Osteoblast (primary cell): Measurements from ENCODE around the gene ZC3HAV1. TPM values are rescaled to one million over a fixed set of nuclear protein-coding genes. Genes with fewer than 3 reads are reported as not detected.

Experiments used
- DNase-seq: peaks from one replicate; pipeline ENCODE4 v3.0.0; 2011; ENCODE audit warnings: low spot score, mixed read lengths; ENCODE audit not compliant: insufficient read length; ENCODE audit errors: missing footprints
- H2AFZ ChIP-seq: 2 replicates; pipeline ENCODE4 v1.6.0; 2011; ENCODE audit warnings: mild to moderate bottlenecking, low read length
- H3K27ac ChIP-seq: 2 replicates; pipeline ENCODE4 v1.5.1; 2011; ENCODE audit warnings: mild to moderate bottlenecking, low read depth, low read length, moderate library complexity
- H3K27me3 ChIP-seq: 2 replicates; pipeline ENCODE4 v1.6.0; 2012; ENCODE audit warnings: mild to moderate bottlenecking, control low read depth, inconsistent platforms, low read length, moderate library complexity; ENCODE audit not compliant: insufficient read depth
- H3K36me3 ChIP-seq: 2 replicates; pipeline ENCODE4 v1.5.1; 2011; ENCODE audit warnings: mild to moderate bottlenecking, low read length, control low read depth, moderate library complexity; ENCODE audit not compliant: insufficient read depth
- H3K4me1 ChIP-seq: 2 replicates; pipeline ENCODE4 v1.5.1; 2011; ENCODE audit warnings: mild to moderate bottlenecking, low read length, control low read depth, moderate library complexity; ENCODE audit not compliant: insufficient read depth
- H3K4me2 ChIP-seq: 2 replicates; pipeline ENCODE4 v1.6.0; 2011; ENCODE audit warnings: mild to moderate bottlenecking, low read length; ENCODE audit not compliant: insufficient read depth
- H3K4me3 ChIP-seq: fragments of 200-600 bp; sonication (generic); 3 replicates; pipeline ENCODE4 v1.5.1; 2012; ENCODE audit warnings: mild to moderate bottlenecking, low read length, inconsistent platforms; ENCODE audit not compliant: insufficient read depth
- H3K79me2 ChIP-seq: 2 replicates; pipeline ENCODE4 v1.6.0; 2012; ENCODE audit warnings: mild to moderate bottlenecking, low read length, control low read depth, inconsistent platforms; ENCODE audit not compliant: insufficient read depth
- H3K9me3 ChIP-seq: 2 replicates; pipeline ENCODE4 v1.5.1; 2011; ENCODE audit warnings: low read depth, low read length, control low read depth
- H4K20me1 ChIP-seq: 2 replicates; pipeline ENCODE4 v1.6.0; 2012; ENCODE audit warnings: mild to moderate bottlenecking, low read length, control low read depth; ENCODE audit not compliant: insufficient read depth
- total RNA-seq: library from RNA; depleted of rRNA; stranded (reverse); fragments of >200 nt; gene quantifications from 2 replicates; pipeline ENCODE4 v1.2.3, GENCODE V29; 2012
- TF ChIP-seq, protein P1 (sequence below): IDR thresholded peaks from 2 replicates; pipeline ENCODE4 v1.5.1; 2011; ENCODE audit warnings: mild to moderate bottlenecking, low read depth, low read length, moderate library complexity; ENCODE audit errors: extremely low read depth

ZC3HAV1 gene
- total RNA-seq, 1 donor: 44.5 TPM

DNA sequence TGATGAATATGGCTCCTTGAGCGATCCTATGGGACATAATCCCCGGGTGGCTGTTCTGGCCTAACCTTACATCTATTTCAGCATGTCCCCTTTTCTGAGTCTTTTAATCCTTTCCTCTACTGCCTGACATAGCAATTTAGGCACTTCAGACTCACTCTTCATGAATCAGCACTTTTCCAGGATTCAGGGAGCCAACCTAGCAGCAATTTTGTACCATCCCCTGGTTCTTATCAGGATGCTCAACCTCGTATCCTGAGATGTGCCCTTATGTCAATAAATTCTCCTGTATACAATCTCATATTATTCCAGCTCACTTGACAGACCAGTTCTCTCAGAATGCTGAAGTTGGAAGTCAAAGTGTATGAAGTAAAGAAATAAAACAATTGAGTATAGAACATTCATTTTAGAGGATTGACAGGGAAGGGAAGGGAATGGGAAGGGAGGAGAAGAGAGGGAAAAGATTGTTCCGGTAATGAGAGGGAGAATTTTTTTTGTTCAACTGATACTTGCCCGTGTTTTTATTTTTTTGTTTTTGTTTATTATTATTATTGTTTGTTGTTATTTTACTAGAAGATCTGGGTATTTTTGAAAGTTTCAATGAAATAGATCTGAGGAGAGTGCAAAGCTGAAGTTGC is 8.2 kb upstream of the ZC3HAV1 start:
- TF ChIP-seq, protein P1, sequence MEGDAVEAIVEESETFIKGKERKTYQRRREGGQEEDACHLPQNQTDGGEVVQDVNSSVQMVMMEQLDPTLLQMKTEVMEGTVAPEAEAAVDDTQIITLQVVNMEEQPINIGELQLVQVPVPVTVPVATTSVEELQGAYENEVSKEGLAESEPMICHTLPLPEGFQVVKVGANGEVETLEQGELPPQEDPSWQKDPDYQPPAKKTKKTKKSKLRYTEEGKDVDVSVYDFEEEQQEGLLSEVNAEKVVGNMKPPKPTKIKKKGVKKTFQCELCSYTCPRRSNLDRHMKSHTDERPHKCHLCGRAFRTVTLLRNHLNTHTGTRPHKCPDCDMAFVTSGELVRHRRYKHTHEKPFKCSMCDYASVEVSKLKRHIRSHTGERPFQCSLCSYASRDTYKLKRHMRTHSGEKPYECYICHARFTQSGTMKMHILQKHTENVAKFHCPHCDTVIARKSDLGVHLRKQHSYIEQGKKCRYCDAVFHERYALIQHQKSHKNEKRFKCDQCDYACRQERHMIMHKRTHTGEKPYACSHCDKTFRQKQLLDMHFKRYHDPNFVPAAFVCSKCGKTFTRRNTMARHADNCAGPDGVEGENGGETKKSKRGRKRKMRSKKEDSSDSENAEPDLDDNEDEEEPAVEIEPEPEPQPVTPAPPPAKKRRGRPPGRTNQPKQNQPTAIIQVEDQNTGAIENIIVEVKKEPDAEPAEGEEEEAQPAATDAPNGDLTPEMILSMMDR: no peak
- peak; percentile 64 for DNase-seq
- peaks cover 7% of the 10 kb centered on the region for H3K27me3 ChIP-seq
- no peak overlapping the region for H3K4me3 ChIP-seq
- no peak overlapping the region for H3K27ac ChIP-seq
- peak overlapping the region; percentile 37 for H3K4me2 ChIP-seq
- no peak overlapping the region for H2AFZ ChIP-seq
- H3K36me3 ChIP-seq: no peaks in the 10 kb centered on the region
- H4K20me1 ChIP-seq: no peaks in the 10 kb centered on the region
- H3K4me1 ChIP-seq: no peaks in the 10 kb centered on the region
- H3K9me3 ChIP-seq: no peaks in the 10 kb centered on the region
- H3K79me2 ChIP-seq: no peaks in the 10 kb centered on the region

DNA sequence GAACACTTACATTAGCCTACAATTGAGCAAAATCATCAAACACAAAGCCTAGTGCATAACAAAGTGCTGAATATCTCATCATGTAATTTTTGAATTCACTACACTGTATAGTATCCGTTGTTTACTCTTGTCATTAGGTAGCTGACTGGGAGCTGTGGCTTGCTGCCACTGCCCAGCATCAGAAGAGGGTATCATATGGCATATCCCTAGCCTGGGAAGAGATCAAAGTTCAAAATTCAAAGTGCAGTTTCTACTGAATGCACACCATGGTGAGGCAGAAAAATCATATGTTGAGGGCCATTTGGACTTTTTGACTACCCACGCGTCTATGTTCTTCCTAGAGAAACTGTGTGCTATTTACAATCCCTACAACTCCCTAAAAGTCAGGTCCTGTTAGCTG is 7.5 kb upstream of the ZC3HAV1 start:
- TF ChIP-seq, protein P1: no peak
- Histone ChIP-seq H3K27ac (no peak overlapping the region), H2AFZ (no peak overlapping the region), H3K4me2 (no peak overlapping the region), H3K4me3 (no peak overlapping the region), H3K79me2 (no peaks in the 10 kb centered on the region), H3K27me3 (peaks cover 7% of the 10 kb centered on the region), H4K20me1 (no peaks in the 10 kb centered on the region), H3K36me3 (no peaks in the 10 kb centered on the region), H3K9me3 (no peaks in the 10 kb centered on the region), H3K4me1 (no peaks in the 10 kb centered on the region)
- DNase-seq: no peak

DNA sequence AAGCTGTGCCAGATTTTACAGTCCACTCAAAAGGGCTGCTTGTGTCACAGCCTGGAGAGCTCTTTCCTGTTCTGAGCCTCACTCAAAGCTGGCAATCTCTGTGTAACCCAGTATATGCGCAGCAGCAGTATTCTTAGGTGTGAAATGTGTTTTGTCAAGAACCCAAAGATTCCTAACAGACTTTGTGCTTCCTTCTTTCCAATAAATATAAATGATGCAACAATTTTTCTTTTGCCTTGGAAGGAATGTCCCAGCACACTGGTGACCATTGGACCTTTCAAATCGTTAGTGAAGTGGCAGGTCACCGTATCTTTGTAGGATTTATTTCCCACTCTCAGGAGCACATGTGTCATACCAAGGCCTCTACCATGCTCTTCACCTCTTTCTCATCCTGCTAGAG is 5.6 kb upstream of the ZC3HAV1 start:
- no peak for DNase-seq
- H3K4me2 ChIP-seq: no peak overlapping the region
- no peak overlapping the region for H3K27ac ChIP-seq
- no peaks in the 10 kb centered on the region for H3K27me3 ChIP-seq
- no peaks in the 10 kb centered on the region for H3K36me3 ChIP-seq
- no peaks in the 10 kb centered on the region for H4K20me1 ChIP-seq
- H3K4me3 ChIP-seq: no peak overlapping the region
- H2AFZ ChIP-seq: no peak overlapping the region
- TF ChIP-seq, protein P1: no peak
- no peaks in the 10 kb centered on the region for H3K79me2 ChIP-seq
- H3K4me1 ChIP-seq: peaks cover 2% of the 10 kb centered on the region
- no peaks in the 10 kb centered on the region for H3K9me3 ChIP-seq

DNA sequence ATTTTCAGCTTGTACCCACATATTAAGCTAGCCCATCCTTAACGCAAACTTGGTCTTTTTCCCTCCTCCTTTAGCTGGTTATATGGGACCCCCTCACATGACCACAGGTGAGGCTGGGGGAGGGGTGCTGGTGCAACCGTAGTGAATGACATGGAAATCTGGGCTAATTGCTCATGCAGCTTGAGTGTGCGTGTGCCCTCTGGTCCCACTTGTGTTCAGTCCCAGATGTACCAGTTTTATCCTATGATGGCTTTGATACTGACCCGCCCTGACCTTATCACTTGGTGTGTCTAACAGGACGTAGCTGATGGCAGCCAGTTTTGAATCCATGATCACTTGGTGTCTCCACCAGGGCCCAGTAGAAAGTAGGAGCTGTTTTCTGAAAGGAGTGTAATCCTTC is 5.1 kb upstream of the ZC3HAV1 start:
- Histone ChIP-seq H3K4me3 (no peak overlapping the region), H3K4me1 (peaks cover 4% of the 10 kb centered on the region), H3K36me3 (no peaks in the 10 kb centered on the region), H2AFZ (no peak overlapping the region), H3K9me3 (no peaks in the 10 kb centered on the region), H4K20me1 (no peaks in the 10 kb centered on the region), H3K79me2 (no peaks in the 10 kb centered on the region), H3K4me2 (no peak overlapping the region), H3K27me3 (no peaks in the 10 kb centered on the region), H3K27ac (no peak overlapping the region)
- TF ChIP-seq, protein P1: no peak
- no peak for DNase-seq
